NB4 (cell line): Measurements from ENCODE around the gene CRYM.

Source experiments
- CTCF ChIP-seq: IDR thresholded peaks from one replicate; pipeline ENCODE4 v1.5.1; 2012; ENCODE audit warnings: low read depth, low read length
- POLR2A ChIP-seq: IDR thresholded peaks from 2 replicates; pipeline ENCODE4 v1.6.1; 2011; ENCODE audit warnings: mild to moderate bottlenecking; ENCODE audit not compliant: insufficient read length; ENCODE audit errors: extremely low read depth

- TF ChIP-seq CTCF (no peak), POLR2A (no peak)
These were observed 27.8 kb downstream of the CRYM start for GRCh38 chr16:21250072-21250923.
